Suppressor macrophage treated with lipopolysaccharide for 4 hours (primary cell): ENCODE data around the gene CRMP1.
"Not testable (repeated sequence)": the region's sequence is repeated elsewhere in the genome, so short reads cannot be mapped to it uniquely, and the experiment has no call there.

Experiments used
- DNase-seq: peaks from one replicate; pipeline ENCODE4 v3.0.0-alpha.2; 2020

The CRMP1 gene

DNA sequence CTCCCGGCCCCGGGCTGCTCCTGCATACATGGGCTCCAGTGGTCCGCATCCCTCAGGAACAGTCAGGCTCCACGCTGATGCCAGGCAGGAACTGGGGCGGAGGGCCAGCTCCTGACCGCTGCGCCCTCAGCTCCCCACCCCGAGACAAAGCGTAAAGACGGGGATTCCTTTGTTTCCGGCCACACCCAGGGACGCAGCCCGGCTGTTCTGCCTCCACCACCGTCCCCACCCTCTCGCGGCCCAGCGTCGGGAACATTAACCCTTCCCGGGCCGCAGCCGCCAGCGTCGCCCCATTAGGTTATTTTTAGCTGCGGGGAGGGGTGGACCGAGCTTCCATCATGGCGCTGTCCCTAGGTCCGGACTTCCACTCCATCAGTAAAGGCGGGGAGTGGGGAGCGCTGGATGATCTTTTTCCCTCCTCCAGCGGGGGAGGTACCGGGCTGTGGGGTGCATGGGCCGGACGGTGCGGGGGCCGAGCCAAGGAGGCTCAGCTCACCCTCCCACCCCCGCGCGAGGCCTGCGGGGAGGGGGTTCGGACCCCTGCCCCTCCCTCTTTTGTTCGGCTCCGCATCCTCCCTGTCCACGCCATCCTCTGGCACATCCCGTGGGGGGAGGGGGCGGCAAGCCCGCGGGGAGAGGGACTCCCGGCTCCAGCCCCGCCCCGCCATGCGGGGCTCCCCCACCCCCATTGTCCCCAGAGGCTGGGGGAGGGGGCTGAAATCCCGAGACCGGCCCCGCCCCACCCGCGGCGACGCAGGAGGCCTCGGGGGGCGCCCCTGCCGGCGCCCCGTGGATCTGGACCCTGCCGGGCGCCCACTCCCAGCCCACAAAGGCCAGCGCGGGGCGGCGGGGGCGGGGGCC lies 5.3 kb downstream of the CRMP1 start:
- no peak for DNase-seq

DNA sequence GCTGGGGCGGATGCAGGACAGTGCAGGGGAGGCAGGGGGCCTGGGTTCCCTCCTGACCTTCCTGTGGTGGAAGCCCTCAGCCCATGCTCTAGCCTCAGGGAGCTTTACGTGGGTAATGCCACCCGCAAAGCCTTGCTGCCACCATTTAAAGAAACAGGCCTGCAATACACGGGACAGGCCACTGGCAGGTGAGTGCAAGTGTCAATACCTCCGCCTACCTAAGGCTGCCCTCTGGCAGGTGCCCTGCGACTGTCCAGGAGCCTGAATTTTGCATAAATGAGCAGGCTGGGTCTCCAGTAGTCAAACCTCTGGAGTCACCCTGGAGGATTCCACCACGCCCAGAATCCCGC lies 5.9 kb downstream of the CRMP1 start:
- no peak for DNase-seq

DNA sequence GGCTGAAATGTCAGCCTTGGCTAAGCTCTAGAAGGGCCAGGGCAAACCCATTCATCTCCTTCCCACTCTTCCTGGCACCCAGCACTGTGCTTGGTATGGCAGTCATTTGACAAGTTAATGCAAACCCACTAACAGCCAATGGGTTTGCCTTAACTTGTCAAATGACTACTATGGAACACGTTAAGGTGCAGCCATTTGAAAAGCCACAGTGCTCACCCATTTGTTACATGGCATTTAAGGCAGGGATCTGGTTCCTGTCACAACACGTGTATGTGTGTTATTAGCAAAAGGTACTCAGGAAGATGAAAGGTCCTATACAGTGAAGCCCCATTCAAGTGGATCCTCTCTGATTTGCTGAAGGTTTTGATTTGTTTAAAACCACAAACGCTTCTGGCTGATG lies 7.2 kb downstream of the CRMP1 start:
- no peak for DNase-seq

DNA sequence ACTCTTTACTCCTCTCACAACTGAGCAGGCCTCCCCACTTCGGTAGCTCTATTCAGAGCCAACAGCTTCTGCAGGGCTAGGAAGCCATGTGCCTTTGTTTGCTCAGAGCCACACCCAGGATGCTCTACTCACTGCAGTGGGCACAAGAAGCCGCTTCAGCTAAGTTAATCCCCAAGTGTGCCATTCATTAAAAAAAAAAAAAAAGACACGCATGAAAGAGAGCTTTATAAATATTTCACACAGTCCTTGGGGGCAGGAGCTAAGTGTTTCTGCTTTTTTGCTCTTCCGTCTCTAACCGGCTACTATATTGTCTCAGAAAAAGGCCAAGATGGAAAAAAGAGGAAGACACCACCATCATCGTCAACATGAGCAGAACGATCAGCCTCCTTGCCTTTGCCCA lies 8.1 kb downstream of the CRMP1 start:
- no peak for DNase-seq

DNA sequence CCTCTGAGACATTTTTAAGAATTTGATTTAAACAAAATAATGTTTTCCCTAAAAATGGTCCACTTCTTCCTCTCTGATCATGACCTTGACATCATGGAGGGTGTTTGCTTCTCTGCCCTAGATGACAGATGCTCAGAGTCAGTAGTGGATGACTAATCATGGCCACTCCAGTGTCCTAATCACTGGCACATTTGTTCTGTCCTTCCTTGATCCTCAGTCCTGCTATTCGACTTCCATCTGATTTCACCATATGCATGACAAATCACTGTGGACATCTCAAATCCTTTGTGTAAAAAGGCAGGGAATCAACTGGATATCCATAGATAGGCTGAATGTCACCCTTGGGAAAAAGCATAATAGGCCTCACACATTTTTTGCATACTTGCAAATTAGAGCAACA lies 9.0 kb downstream of the CRMP1 start:
- peak; percentile 2 for DNase-seq

DNA sequence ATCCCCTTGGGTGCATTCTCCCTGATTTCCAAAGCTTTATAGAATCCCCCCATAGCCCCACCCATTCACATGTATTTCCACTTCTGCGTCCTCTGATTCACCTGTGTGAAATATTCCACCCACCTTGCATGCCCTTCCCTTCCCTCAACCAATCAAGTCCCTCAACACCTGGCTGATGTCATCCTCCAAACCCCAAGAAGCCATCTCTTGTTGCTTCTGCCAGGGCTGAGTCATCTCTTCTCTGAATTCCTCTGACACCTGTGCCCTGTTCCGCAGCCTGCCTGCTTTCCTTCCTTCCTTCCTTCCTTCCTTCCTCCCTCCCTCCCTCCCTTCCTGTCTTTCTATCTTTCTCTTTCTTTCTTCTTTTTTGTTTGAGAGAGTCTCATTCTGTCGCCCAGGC lies 9.9 kb downstream of the CRMP1 start:
- no peak for DNase-seq

DNA sequence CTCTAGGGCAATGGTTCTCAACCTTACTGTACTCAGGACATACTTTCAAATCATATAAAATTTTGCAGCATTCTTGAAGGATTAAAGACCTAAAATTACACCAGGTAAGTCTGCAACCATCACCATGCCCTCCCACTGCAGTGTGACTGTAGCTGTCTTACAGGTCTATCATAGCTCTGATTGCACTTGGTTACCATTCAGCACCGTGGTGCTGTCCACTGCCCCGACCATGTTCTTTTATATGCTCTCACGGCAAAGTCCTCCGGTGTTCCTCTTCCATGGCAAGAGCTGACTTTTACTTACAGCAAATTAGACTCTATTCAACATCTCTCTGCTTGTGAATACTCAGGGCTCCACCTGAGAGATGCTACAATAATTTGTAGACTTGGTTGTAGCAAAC lies 11.5 kb downstream of the CRMP1 start:
- no peak for DNase-seq

DNA sequence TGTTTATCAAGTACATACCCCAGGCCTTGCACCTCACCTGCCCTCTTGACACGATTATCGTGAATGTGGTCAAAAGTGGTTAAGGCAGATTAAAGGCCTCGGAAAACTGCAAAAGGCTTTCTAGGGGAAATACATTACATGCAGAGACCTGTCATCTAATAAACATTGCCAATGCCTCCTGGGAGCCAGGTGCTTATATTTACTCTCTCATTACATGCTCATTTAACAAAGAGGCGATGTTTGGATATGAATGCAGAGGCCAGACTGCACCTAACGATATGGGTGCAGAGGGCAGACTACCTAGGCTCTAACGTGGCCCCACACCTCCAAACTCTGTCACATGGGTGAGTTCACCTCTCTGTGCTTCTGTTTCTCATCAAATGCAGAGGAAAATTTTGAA lies 14.5 kb downstream of the CRMP1 start:
- DNase-seq = no peak

DNA sequence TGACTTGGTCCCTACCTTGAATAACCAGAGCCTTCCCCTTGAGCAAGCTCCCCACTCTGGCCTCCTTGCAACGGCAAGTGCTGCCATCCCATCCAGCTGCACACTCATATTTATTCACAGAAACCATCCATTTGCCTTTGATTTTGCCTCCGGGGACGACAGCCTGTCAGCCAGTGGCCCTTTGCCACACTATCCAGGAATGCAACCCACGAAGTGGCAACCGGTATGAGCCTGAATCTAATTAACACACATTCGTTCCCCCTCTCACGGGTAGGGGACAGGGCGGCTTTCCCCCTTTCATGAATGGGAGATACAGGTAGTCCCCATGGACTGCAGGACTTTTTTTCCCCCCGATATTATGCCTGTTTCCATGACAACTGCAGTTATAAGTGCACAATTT lies 15.5 kb downstream of the CRMP1 start:
- DNase-seq = no peak

DNA sequence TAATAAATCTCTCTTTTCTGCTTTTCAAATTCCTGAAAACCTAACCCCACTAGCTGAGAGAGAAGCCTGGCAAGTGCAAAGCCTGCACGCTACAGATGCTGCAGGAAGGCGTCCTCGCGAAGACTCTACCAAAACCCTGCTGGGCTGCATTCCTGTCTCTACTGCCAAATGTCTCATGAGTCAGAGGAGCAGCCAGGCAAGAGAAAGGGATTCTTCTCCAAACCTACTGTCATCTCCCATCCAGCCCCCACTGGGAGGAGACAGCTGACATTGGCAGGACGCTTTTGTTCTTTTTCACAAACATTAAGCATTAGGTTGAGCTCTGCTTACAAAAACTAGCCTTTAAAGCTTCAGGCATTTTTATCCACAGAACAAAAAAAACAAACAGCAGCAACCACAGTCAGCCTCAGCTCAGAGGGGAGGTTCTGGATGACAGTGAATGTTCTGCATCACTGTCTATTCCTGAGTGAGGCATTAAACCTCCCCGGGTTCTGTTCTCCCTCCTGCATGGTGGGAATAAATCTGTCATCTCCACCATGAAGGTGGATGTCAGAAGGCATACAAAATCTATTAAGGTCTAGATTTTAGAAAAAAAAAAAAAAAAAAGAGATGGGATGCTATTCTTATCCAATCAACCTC lies 18.0 kb downstream of the CRMP1 start:
- DNase-seq = no peak

DNA sequence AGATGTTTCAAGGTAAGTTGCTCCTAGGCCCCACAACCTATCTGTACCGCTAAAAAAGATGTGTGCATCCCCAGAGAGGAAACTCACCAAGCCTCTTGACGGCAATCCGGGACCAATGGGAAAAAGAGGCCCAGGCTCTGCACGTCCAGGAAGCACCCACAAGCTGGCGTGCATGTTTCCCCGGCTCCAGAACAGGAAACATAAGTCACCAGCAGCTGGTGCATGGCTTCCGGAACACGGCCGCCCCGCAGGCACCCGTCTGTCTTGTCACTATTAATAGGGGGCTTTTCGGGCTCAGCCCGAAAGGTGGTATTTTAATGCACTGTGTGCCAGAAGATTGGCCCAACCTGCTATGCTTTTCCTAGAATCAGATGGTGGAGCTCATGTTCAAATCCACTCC lies 22.2 kb downstream of the CRMP1 start:
- DNase-seq = no peak

DNA sequence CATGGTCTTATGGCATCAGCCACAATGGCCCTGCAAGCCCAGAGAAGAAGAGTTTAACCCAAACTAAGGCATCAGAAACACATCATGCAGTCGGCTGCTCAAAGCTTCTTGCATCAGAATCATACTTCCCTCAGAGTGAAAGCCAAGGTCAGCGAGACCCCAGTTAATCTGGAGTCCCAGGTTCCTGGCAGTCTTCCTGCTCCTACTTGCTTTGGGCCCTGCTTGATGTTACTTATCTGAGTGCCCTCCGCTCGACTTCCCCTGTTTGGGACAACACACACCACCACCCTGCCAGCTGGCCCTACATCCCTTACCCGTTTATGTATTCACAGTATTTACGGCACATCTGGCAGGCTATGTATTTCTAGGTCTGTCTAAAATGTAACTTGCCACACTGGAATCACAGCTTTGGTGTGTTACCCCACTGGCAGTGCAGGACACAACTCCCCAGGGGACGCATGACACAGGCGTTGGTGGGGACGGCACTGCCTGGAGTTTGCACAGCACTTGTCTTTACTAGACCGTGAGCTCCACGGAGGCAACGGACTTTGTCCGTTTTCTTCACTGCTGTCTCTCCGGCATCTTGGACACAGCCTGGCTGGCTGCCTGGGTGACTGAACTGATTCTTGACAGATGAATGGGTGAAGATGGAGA lies 22.8 kb downstream of the CRMP1 start:
- no peak for DNase-seq

DNA sequence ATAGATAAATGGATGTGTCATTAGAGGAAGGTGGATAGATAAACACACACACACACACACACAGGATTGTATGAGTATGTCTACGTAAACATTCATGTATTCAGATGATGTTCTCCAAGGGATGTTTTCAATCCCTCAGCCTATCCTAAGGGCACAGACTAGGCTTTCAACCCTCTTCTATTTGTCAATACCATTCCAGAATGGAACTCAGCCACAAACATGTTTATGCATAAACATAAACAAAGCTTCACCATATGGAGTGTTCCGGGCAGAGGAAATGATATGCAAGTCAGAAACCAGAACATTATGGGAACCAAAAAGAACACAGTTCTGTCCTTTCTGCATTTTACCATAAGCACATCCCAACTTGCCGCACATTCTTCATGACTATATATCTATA lies 25.0 kb downstream of the CRMP1 start:
- DNase-seq = no peak

DNA sequence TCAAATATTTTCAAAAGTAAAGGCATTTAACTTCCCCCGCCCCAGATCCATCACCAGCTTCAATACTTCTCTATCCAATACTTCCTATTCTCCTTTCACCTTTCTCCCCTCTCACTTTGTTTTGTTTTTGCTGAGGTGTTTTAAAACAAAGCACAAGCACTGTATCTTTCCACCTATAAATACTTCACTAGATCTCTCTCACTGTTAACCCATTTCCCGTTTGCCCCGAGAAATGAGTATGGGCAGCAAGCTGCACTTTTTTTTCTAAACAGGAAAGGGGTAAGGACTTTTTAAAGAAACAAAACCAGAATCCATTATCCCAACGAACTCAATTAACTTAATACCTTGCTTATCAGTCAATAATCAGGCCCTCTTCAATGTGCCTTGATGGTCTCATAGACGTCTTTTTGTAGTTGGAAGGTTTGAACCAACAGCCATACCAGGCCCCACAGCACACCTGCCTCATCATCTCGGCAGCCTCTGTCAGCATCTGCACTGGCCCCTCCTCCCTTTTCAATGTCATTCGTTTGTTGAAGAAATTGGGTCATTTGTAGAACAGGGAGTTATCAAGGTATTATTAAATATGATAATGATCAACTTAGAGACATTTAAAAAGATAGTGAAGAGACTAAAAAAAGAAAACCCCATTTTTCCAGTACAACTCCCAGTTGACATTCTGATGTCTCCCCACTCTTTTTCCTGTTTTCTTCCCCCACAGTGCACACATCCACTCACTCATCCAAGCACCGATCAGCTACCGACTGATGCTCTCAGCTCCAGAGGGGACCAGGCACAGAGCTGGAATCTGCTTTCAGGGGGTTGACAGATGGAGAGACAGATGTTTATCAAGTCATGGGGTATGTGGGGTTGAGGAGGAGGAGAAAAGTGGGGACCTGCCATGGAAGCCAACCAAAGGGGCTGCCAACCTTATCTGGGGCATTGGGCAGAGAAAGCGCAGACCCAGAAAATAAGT lies 25.8 kb downstream of the CRMP1 start:
- no peak for DNase-seq

DNA sequence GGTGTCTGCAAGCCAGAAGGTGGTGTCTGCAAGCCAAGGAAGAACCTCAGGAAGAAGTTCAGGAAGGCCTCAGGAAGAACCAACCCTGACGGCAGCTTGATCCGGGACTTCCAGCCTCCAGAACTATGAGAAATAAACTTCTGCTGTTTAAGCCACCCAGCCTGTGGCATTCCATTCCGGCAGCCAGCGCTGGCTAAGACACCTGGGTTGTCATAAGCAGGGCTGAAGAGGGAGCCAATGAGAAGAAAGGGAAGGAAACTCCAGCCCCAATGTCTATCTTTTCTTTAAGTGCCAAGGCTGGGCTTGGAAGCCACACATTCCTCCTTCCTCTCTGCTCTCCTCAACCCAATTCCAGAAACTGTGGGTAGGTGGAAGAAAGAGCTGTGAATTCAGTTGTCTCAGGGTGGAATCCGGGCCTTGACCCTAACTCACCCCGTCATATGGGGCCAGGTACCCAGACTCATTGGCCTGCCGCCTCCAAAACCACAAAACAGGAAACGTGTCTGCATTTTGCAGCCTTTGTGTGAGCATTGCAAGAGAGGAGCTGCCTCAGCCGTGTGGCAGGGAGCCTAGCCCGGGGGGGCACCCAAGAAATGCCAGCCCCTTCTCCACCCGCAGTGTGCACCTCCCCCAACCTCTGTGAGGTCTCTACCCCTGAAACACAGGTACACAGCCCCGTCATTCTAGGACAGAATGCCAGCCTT lies 26.8 kb downstream of the CRMP1 start:
- no peak for DNase-seq

DNA sequence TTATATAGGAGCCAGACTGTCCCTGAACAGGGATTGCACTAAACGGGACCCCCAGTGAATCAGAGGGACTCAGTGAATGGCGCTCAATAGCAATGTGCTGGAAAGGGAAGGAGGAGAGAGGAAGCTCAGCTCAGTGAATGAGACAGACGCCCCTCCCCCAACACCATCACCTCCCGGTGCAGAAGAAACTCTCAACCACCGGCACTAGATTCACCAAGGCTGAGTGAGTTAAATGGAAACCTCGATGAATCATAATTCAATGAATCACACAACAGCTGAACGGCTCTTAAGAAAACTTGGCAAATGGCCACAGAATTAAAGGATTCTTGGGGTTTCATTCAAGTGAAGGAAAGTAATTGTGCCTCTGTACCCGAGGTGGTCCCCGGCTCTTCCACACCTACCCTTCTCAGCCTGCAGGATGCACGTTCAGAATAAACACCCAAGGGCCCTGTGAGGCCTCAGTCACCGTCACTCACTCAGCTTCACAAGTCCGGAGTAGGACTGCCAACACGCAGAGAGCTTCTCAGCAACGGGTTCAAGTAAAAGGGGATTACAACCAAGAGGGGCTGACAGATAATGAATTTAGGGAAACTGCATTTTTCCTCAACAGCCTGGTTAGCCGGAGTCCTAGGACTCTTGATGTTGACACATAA lies 29.3 kb downstream of the CRMP1 start:
- DNase-seq = peak; percentile 8

DNA sequence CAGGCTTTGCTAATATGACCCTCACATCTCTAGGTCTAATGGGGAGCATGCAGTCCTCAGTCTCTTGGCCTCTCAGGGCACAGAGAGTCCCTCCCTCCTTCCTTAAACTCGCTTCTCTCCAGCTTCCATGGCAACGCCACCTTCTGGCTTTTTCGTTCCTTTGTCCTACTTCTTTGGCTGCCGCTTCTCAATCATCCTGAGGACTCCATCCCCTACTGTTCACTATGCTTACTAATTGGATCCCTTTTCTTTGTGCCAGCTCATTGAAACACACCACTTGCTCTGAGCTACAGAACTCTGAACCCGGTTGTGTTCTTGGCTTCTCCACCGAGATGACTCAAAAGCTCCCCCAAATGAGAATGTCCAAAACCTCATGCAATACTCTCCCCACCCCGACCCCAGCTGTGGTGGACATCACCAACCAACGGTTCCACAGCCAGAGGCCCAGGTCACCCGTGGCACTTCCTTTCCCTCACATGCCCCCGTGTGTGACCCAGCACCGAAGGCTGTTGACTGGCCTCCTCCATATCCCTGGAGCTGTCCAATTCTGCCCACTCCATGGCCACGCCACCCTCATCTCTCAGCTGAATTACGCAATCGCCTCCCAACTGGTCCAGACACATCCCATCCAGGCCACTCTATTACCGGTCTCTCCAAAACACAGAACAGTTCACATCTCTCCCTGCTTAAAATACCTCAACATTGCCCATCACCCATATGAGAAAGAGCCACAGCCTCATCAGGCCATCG lies 34.7 kb downstream of the CRMP1 start:
- no peak for DNase-seq

DNA sequence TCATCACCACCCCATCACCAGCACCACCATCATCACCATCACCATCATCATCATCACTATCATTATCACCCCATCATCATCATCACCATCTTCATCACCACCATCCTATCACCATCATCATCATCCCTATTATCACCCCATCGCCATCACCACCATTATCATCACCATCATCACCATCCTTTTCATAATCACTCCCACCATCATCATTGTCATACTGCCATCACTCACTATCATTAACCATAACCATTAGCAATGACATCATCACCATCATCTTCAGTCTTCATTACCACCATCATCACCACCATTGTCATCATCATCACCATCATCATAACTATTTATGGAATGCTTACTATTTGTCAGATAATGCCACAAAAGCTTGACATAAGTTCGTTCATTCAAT lies 35.7 kb downstream of the CRMP1 start:
- DNase-seq = no peak

DNA sequence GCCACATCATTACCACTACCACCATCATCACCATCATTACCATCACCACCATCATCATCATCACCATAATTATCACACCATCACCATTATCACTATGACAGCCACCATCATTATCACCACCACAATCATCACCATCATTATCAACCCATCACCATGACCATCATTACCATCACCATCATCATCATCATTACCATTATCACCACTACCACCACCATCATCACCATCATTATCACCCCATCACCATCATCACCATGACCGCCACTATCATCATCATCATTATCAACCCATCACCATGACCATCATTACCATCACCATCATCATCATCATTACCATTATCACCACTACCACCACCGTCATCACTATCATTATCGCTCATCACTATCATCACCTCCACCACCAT lies 36.5 kb downstream of the CRMP1 start:
- DNase-seq = not testable (repeated sequence)

DNA sequence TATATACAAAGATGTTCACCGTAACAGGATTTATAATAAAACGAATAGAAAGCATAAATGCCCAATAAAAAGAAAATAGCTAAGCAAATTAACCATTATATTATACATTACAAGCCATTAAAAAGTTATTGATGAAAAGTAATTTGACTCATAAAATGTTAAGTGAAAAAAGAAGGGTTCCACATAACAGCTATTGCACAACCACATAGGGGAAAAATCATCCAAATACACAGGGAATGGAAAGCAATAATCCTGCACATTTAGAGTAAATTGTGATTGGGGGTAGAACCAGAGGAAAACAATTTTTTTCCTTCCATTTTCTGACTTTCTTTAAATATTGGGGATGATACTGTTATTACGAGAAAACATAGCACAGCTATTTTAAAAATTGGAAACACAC lies 38.0 kb downstream of the CRMP1 start:
- no peak for DNase-seq
